H1 (cell line): Measurements from ENCODE around the gene SH3PXD2A. TPM values are rescaled to one million over a fixed set of nuclear protein-coding genes. Genes with fewer than 3 reads are reported as not detected.

Experiments used
- CTCF ChIA-PET: fragments of 300-600 bp; sonication (Branson Sonifier 250); formaldehyde crosslinking; loops from one replicate; lab custom pipeline; 2021; ENCODE audit not compliant: partially characterized antibody; lab: Charles Lee
- POLR2A ChIA-PET: fragments of 300-600 bp; sonication (Branson Sonifier 250); formaldehyde crosslinking; loops from one replicate; lab custom pipeline; 2021; ENCODE audit warnings: inconsistent platforms; ENCODE audit not compliant: partially characterized antibody; lab: Charles Lee
- DNase-seq, 2 experiments: peaks; one replicate each; pipeline versions ENCODE4 v3.0.0 to v3.0.0-alpha.2; 2010 to 2022; ENCODE audit warnings: low spot score in 2 of 2, low read depth in 1 of 2, mixed read lengths in 1 of 2
- FAIRE-seq: peaks from 2 replicates; lab custom pipeline; 2011; peaks lifted over from hg19 to GRCh38; lab: Jason Lieb, UNC
- H2AFZ ChIP-seq: 2 replicates; pipeline ENCODE4 v1.8.1; 2012; ENCODE audit warnings: low read length, inconsistent platforms
- H2AK5ac ChIP-seq: 2 replicates; pipeline ENCODE4 v1.6.1; 2013; ENCODE audit warnings: low read depth, low read length
- H2BK120ac ChIP-seq: replicated peaks from 2 replicates; pipeline ENCODE3; 2013; ENCODE audit warnings: low read depth, low read length, inconsistent platforms
- H2BK12ac ChIP-seq: 2 replicates; pipeline ENCODE4 v1.6.1; 2013; ENCODE audit warnings: low read depth, low read length
- H2BK15ac ChIP-seq: 2 replicates; pipeline ENCODE4 v1.6.1; 2013; ENCODE audit warnings: low read length
- H2BK20ac ChIP-seq: 2 replicates; pipeline ENCODE4 v1.6.1; 2013; ENCODE audit warnings: low read length
- H2BK5ac ChIP-seq: 2 replicates; pipeline ENCODE4 v1.6.1; 2013; ENCODE audit warnings: low read depth, low read length
- H3K14ac ChIP-seq: 2 replicates; pipeline ENCODE4 v1.6.1; 2013; ENCODE audit warnings: inconsistent platforms; ENCODE audit not compliant: insufficient read length
- H3K18ac ChIP-seq: 2 replicates; pipeline ENCODE4 v1.6.1; 2013; ENCODE audit warnings: low read length; ENCODE audit errors: extremely low read depth
- H3K23ac ChIP-seq: 2 replicates; pipeline ENCODE4 v1.6.1; 2013; ENCODE audit warnings: inconsistent platforms; ENCODE audit not compliant: insufficient read length
- H3K23me2 ChIP-seq: 2 replicates; pipeline ENCODE4 v1.6.1; 2013; ENCODE audit warnings: low read depth, low read length
- H3K27ac ChIP-seq: 2 replicates; pipeline ENCODE4 v1.6.1; 2011; ENCODE audit warnings: low read depth, low read length, inconsistent platforms
- H3K27me3 ChIP-seq, 4 experiments: replicated peaks in 1 of 4; 1 replicate in 1 of 4; 2 replicates in 3 of 4; pipeline versions ENCODE4 v1.6.1 to v1.8.1; 2011 to 2013; ENCODE audit warnings: low read length in 3 of 4, mild to moderate bottlenecking in 3 of 4, inconsistent platforms in 2 of 4, mixed read lengths in 2 of 4, moderate library complexity in 1 of 4; ENCODE audit not compliant: control insufficient read depth in 3 of 4, insufficient read depth in 3 of 4; ENCODE audit errors: extremely low read depth in 1 of 4
- H3K36me3 ChIP-seq, 4 experiments: 2 replicates each; pipeline versions ENCODE4 v1.6.1 to v1.8.1; 2011 to 2013; ENCODE audit warnings: mild to moderate bottlenecking in 4 of 4, low read length in 3 of 4, moderate library complexity in 2 of 4, control low read depth in 1 of 4, inconsistent platforms in 1 of 4; ENCODE audit not compliant: insufficient read depth in 4 of 4, control insufficient read depth in 2 of 4
- H3K4ac ChIP-seq: replicated peaks from 2 replicates; pipeline ENCODE3; 2013; ENCODE audit warnings: low read length, low read depth, mixed read lengths, inconsistent platforms; ENCODE audit not compliant: insufficient read length
- H3K4me1 ChIP-seq, 4 experiments: replicated peaks in 1 of 4; 1 replicate in 1 of 4; 2 replicates in 3 of 4; pipeline versions ENCODE4 v1.6.1 to v1.8.1; 2011 to 2013; ENCODE audit warnings: low read length in 3 of 4, inconsistent platforms in 2 of 4, mixed read lengths in 1 of 4; ENCODE audit not compliant: insufficient read depth in 4 of 4, control insufficient read depth in 3 of 4
- H3K4me2 ChIP-seq, 2 experiments: 2 replicates each; pipeline versions ENCODE4 v1.6.1 to v1.8.1; 2011 to 2013; ENCODE audit warnings: low read depth in 2 of 2, low read length in 2 of 2, control low read depth in 1 of 2, inconsistent platforms in 1 of 2, mild to moderate bottlenecking in 1 of 2; ENCODE audit not compliant: insufficient read depth in 1 of 2
- H3K4me3 ChIP-seq, 4 experiments: fragments of 200-600, 300-600 bp in 1 of 4; sonication (generic), shearing (Covaris generic), sonication (Bioruptor Twin) in 1 of 4; 2 replicates each; pipeline versions ENCODE4 v1.5.1 to v1.8.1; 2011 to 2016; ENCODE audit warnings: low read length in 4 of 4, low read depth in 3 of 4, control low read depth in 2 of 4, inconsistent platforms in 2 of 4, mild to moderate bottlenecking in 2 of 4, mixed read lengths in 1 of 4, moderate library complexity in 1 of 4; ENCODE audit not compliant: insufficient read depth in 2 of 4; ENCODE audit errors: extremely low read depth in 1 of 4
- H3K56ac ChIP-seq: replicated peaks from 2 replicates; pipeline ENCODE3; 2013; ENCODE audit warnings: low read depth, mild to moderate bottlenecking, mixed read lengths, low read length, inconsistent platforms; ENCODE audit not compliant: insufficient read length
- H3K79me1 ChIP-seq: 2 replicates; pipeline ENCODE4 v1.6.1; 2013; ENCODE audit warnings: low read depth, low read length, control low read depth
- H3K79me2 ChIP-seq, 2 experiments: 2 replicates each; pipeline versions ENCODE4 v1.6.1 to v1.8.1; 2012 to 2013; ENCODE audit warnings: low read length in 2 of 2, mild to moderate bottlenecking in 2 of 2, inconsistent platforms in 1 of 2; ENCODE audit not compliant: insufficient read depth in 2 of 2, control insufficient read depth in 1 of 2
- H3K9ac ChIP-seq, 4 experiments: replicated peaks in 1 of 4; 1 replicate in 1 of 4; 2 replicates in 3 of 4; pipeline versions ENCODE4 v1.6.1 to v1.8.1; 2011 to 2013; ENCODE audit warnings: low read depth in 3 of 4, low read length in 3 of 4, control low read depth in 2 of 4, mild to moderate bottlenecking in 2 of 4, moderate library complexity in 2 of 4, inconsistent platforms in 1 of 4; ENCODE audit errors: extremely low read depth in 1 of 4
- H3K9me3 ChIP-seq, 2 experiments: 2 replicates each; pipeline versions ENCODE4 v1.6.1 to v1.8.1; 2012 to 2013; ENCODE audit warnings: mild to moderate bottlenecking in 2 of 2, moderate library complexity in 2 of 2, control low read depth in 1 of 2, inconsistent platforms in 1 of 2, low read depth in 1 of 2, low read length in 1 of 2, mixed read lengths in 1 of 2; ENCODE audit not compliant: insufficient read depth in 2 of 2
- H4K20me1 ChIP-seq, 2 experiments: replicated peaks in 1 of 2; 2 replicates each; pipeline versions ENCODE3 to v1.8.1; 2011 to 2013; ENCODE audit warnings: inconsistent platforms in 2 of 2, low read length in 2 of 2, mild to moderate bottlenecking in 1 of 2; ENCODE audit not compliant: insufficient read depth in 2 of 2, control insufficient read depth in 1 of 2
- H4K5ac ChIP-seq: 2 replicates; pipeline ENCODE4 v1.6.1; 2013; ENCODE audit warnings: low read length, low read depth, mixed read lengths, inconsistent platforms; ENCODE audit not compliant: insufficient read length
- H4K8ac ChIP-seq: 2 replicates; pipeline ENCODE4 v1.8.0; 2013; ENCODE audit warnings: mild to moderate bottlenecking, moderate library complexity, low read length, inconsistent platforms; ENCODE audit not compliant: insufficient read depth; ENCODE audit errors: extremely low read depth
- H4K91ac ChIP-seq: replicated peaks from 2 replicates; pipeline ENCODE3; 2013; ENCODE audit warnings: low read length, mixed read lengths, inconsistent platforms; ENCODE audit not compliant: insufficient read length
- GTF2F1 ChIP-seq: IDR thresholded peaks from 2 replicates; pipeline ENCODE4 v1.6.1; 2012; ENCODE audit warnings: low read depth, low read length, improper control_type of control experiment, borderline replicate concordance
- KDM5A ChIP-seq: fragments of 200-600 bp; IDR thresholded peaks from 2 replicates; pipeline ENCODE4 v1.7.1; 2012; ENCODE audit warnings: mild to moderate bottlenecking, low read length, inconsistent platforms, mixed read lengths
- MAFK ChIP-seq: IDR thresholded peaks from 2 replicates; pipeline ENCODE4 v1.6.1; 2012; ENCODE audit warnings: low read depth, mild to moderate bottlenecking, improper control_type of control experiment, low read length
- TBP ChIP-seq: IDR thresholded peaks from 2 replicates; pipeline ENCODE4 v1.6.1; 2011; ENCODE audit warnings: low read depth, low read length, improper control_type of control experiment
- WGBS, 2 experiments: shearing (Covaris generic) in 1 of 2; methylation state at CpG; one replicate each; pipeline versions ENCODE4 v1.1.6 to v1.1.7; 2013 to 2015; ENCODE audit warnings: low lambda C conversion rate in 2 of 2, mixed read lengths in 2 of 2, inconsistent platforms in 1 of 2, low coverage in 1 of 2, missing lambda C conversion rate in 1 of 2; ENCODE audit not compliant: insufficient replicate concordance in 2 of 2, insufficient coverage in 1 of 2, insufficient read length in 1 of 2; ENCODE audit errors: extremely low coverage in 1 of 2, missing lambda C conversion rate in 1 of 2; 5-methylcytosine and 5-hydroxymethylcytosine counted together
- polyA plus RNA-seq, 7 experiments: library from polyadenylated mRNA; depleted of rRNA in 3 of 7; stranded (reverse) in 5 of 7; unstranded in 2 of 7; fragments of >200 nt in 5 of 7; fragments of 200-250 nt in 2 of 7; gene quantifications; 1 replicate in 5 of 7; 2 replicates in 1 of 7; 4 replicates in 1 of 7; pipeline versions ENCODE4 v1.2.1 to v1.2.3, GENCODE V29; 2011 to 2013; ENCODE audit warnings: missing spikeins in 2 of 7, mixed read lengths in 2 of 7
- total RNA-seq: library from RNA; stranded (reverse); fragmentation: NEBNext Ultra II Directional; extraction: Animal tissue kit (Norgen Biotek cat#: 25700); gene quantifications from 2 replicates; pipeline ENCODE4 v1.2.1, GENCODE V29; 2021
- TF ChIP-seq, protein P1 (sequence below): IDR thresholded peaks from 2 replicates; pipeline ENCODE4 v1.6.1; 2012; ENCODE audit warnings: inconsistent platforms
- TF ChIP-seq, protein P2 (sequence below): IDR thresholded peaks from 2 replicates; pipeline ENCODE4 v1.6.1; 2012; ENCODE audit warnings: inconsistent platforms

The SH3PXD2A gene
- total and polyA plus RNA-seq, 2 of the 8 experiments (the other 6 are each of a cell fraction or from before 2014, with no cell fraction given) = 5.4 to 16.3 TPM

DNA sequence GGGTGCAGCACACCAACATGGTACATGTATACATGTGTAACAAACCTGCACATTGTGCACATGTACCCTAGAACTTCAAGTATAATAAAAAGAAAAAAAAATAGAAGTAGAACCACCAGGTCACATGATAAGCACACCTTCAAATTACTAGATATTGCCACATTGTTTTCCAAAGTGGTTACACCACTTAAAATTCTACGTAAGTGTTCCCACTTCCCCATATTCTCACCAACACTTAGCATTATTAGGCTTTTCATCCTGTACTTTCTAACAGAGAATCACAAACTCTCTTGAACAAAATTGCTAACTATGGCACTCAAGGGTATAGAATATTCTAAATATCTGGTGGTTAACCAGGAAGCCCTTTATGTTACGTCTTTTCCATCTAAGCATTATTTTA lies 22.6 kb downstream of the SH3PXD2A start:
- WGBS, 2 experiments = 91% methylated on average over 2 of the region's 2 CpGs; no CpG with 5 or more reads in 1 of the 2 experiments
- CTCF ChIA-PET = interaction anchor here (1.9 kb wide), 1 partner anchor 227 kb away, joined by 5 read pairs; no protein-coding TSS in a partner anchor

More for the DNA sequence above, 22.6 kb downstream of the SH3PXD2A start:
- H3K79me1 ChIP-seq = no peaks in the 10 kb centered on the region
- TF ChIP-seq MAFK = no peak
- no peak for TF ChIP-seq KDM5A
- TF ChIP-seq TBP = no peak
- TF ChIP-seq, protein P1, sequence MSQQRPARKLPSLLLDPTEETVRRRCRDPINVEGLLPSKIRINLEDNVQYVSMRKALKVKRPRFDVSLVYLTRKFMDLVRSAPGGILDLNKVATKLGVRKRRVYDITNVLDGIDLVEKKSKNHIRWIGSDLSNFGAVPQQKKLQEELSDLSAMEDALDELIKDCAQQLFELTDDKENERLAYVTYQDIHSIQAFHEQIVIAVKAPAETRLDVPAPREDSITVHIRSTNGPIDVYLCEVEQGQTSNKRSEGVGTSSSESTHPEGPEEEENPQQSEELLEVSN = no peak
- TF ChIP-seq GTF2F1 = no peak
- TF ChIP-seq, protein P2, sequence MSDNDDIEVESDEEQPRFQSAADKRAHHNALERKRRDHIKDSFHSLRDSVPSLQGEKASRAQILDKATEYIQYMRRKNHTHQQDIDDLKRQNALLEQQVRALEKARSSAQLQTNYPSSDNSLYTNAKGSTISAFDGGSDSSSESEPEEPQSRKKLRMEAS = no peak
- H3K9me3 ChIP-seq = 0 out of 4 replicates have a peak, but pooled peaks cover 0 to 5% of the 10 kb centered on the region in 2 experiments
- DNase-seq = no peak
- no peaks in the 10 kb centered on the region for H3K79me2 ChIP-seq
- H2AFZ ChIP-seq = no peak overlapping the region
- H2BK15ac ChIP-seq = no peak overlapping the region
- no peak overlapping the region for H3K23ac ChIP-seq
- H3K27ac ChIP-seq = no peak overlapping the region
- H4K91ac ChIP-seq = no peak overlapping the region
- no peak overlapping the region for H3K4ac ChIP-seq
- no peak overlapping the region for H4K8ac ChIP-seq
- no peak overlapping the region for H2AK5ac ChIP-seq
- no peak overlapping the region for H4K5ac ChIP-seq
- POLR2A ChIA-PET = interaction anchor here (1.2 kb wide), 1 partner anchor 55 kb away, joined by 3 read pairs; no protein-coding TSS in a partner anchor
- H3K4me3 ChIP-seq = no peak overlapping the region
- H4K20me1 ChIP-seq = no peaks in the 10 kb centered on the region
- H3K4me1 ChIP-seq = peaks cover 12 to 20% (median 18%) of the 10 kb centered on the region in 4 experiments
- peaks cover 5% of the 10 kb centered on the region; the same call in 1 of the 2 replicates for H3K23me2 ChIP-seq
- no peak overlapping the region for H3K4me2 ChIP-seq
- no peaks in the 10 kb centered on the region for H3K36me3 ChIP-seq
- H3K9ac ChIP-seq = no peak overlapping the region
- no peak for FAIRE-seq
- no peak overlapping the region for H2BK5ac ChIP-seq
- H2BK12ac ChIP-seq = no peak overlapping the region
- H2BK20ac ChIP-seq = no peak overlapping the region
- H3K27me3 ChIP-seq = no peaks in the 10 kb centered on the region
- no peak overlapping the region for H3K56ac ChIP-seq
- no peak overlapping the region for H3K18ac ChIP-seq
- no peak overlapping the region for H2BK120ac ChIP-seq
- no peak overlapping the region for H3K14ac ChIP-seq
